ENCODE data around the gene URM1. TPM values are rescaled to one million over a fixed set of nuclear protein-coding genes. Genes with fewer than 3 reads are reported as not detected.

URM1 gene
- total and polyA plus RNA-seq, 10 of the 15 experiments (the other 5 are each of a cell fraction or from before 2014, with no cell fraction given): 7.9 to 75.8 (median 63.7) TPM

DNA sequence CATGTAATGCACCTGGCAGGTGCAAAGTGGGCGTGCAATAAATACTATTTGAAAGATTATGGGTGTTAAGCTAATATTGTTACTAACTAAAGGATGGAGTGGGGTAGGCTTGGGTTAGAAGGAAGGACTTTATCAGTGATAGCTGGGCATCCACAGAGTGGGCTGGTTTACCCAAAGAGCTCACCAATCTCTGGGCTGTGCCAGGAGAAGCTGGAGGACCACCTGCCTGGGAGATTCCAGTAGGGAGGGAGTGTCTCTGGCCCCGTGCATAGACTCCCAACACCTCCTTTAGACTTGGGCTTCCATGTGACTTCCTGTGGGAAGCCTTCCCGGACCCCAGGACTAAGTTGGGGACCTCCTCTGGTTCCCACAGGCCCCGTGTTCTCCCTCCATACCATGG is 5.6 kb upstream of the URM1 start:
- Histone ChIP-seq H3K4me1 (ENCODE audit: control insufficient read depth, insufficient read depth, low read length) (peaks cover 7% of the 10 kb centered on the region), H3K9ac (ENCODE audit: control insufficient read depth, insufficient read depth, low read length) (no peak overlapping the region), H3K9me3 (replicated peaks; ENCODE audit: control insufficient read depth, insufficient read depth, low read length) (no peaks in the 10 kb centered on the region), H3K4me3 (no peak overlapping the region), H3K79me2 (ENCODE audit: control insufficient read depth, insufficient read depth, low read length) (no peaks in the 10 kb centered on the region), H2AFZ (ENCODE audit: control insufficient read depth, low read depth, low read length) (peak overlapping the region; percentile 49; the same call in 1 of the 2 replicates), H3K4me2 (ENCODE audit: control insufficient read depth, insufficient read depth) (peak overlapping the region; percentile 26; the same call in 1 of the 2 replicates), H3K27me3 (replicated peaks in 1 of 2; ENCODE audit: control insufficient read depth in 2 of 2, insufficient read depth in 2 of 2, low read length in 1 of 2) (no peaks in the 10 kb centered on the region), H3K36me3 (ENCODE audit: control insufficient read depth in 2 of 2, insufficient read depth in 2 of 2, low read length in 1 of 2) (no peaks in the 10 kb centered on the region), H3K27ac (ENCODE audit: control insufficient read depth, insufficient read depth) (no peak overlapping the region), H4K20me1 (ENCODE audit: control insufficient read depth, insufficient read depth) (no peaks in the 10 kb centered on the region)
- RAD21 ChIA-PET (ENCODE audit: unreplicated experiment): no interaction called here
- WGBS (ENCODE audit: insufficient coverage, insufficient replicate concordance, low lambda C conversion rate, missing lambda C conversion rate): 11% methylated on average over 4 of the region's 4 CpGs
- SMC1A ChIA-PET (ENCODE audit: uncharacterized antibody, unreplicated experiment): no interaction called here
- no peak for FAIRE-seq
- intact Hi-C loops (cut with micrococcal nuclease; ENCODE audit: unreplicated experiment): no loop called here
- in situ Hi-C loops (cut with MboI): no loop called here
- CTCF ChIA-PET: interaction anchor here (2.3 kb wide), 1 partner anchor 54 kb away, joined by 8 read pairs; the partner anchor contains the start of gene CERCAM
- POLR2A ChIA-PET: no interaction called here
- no peak for DNase-seq (ENCODE audit: low read depth, low spot score)
- BruUV-seq (replicated peaks): no TSS peak
- no peak for ATAC-seq
- TF ChIP-seq MTA3 (IDR thresholded peaks at IDR 0.05; ENCODE audit: borderline replicate concordance, low read length) (no peak), PKNOX1 (IDR thresholded peaks at IDR 0.05) (no peak), MLLT1 (IDR thresholded peaks at IDR 0.05) (no peak), USF2 (IDR thresholded peaks at IDR 0.05; ENCODE audit: borderline replicate concordance, low read depth, low read length) (no peak), HDGF (IDR thresholded peaks at IDR 0.05) (no peak), MTA2 (IDR thresholded peaks at IDR 0.05; ENCODE audit: low read depth) (no peak), BCL3 (IDR thresholded peaks at IDR 0.05; ENCODE audit: borderline replicate concordance, insufficient read depth, low read depth, low read length, poor library complexity, severe bottlenecking) (no peak)

Data from GM12878 (cell line).